K562 (cell line): Measurements from ENCODE around the gene ENTREP3. TPM values are rescaled to one million over a fixed set of nuclear protein-coding genes. Genes with fewer than 3 reads are reported as not detected.

Experiments used
- ATF7 ChIP-seq: fragments of 450-650 bp; IDR thresholded peaks from 2 replicates; pipeline ENCODE4 v1.7.1; 2014; ENCODE audit warnings: mild to moderate bottlenecking, moderate library complexity
- DDX20 ChIP-seq: fragments of 450-650 bp; IDR thresholded peaks from 2 replicates; pipeline ENCODE4 v1.6.1; 2016; ENCODE audit warnings: missing genetic modification characterization, low read depth, mild to moderate bottlenecking, missing compliant biosample characterization, moderate library complexity
- DEAF1 ChIP-seq: fragments of 450-650 bp; formaldehyde crosslinking; IDR thresholded peaks from 2 replicates; pipeline ENCODE4 v1.4.0; 2020; ENCODE audit warnings: mild to moderate bottlenecking, moderate library complexity
- HDAC6 ChIP-seq: IDR thresholded peaks from 2 replicates; pipeline ENCODE4 v1.6.1; 2012; ENCODE audit warnings: low read depth, mild to moderate bottlenecking, control low read depth, inconsistent platforms, low read length, moderate library complexity
- HIVEP1 ChIP-seq: fragments of 250-450 bp; sonication (Bioruptor Pico); IDR thresholded peaks from 2 replicates; pipeline ENCODE4 v1.4.0; 2020; ENCODE audit warnings: mild to moderate bottlenecking
- HNRNPUL1 ChIP-seq: fragments of 200-400 bp; formaldehyde crosslinking; IDR thresholded peaks from 2 replicates; pipeline ENCODE4 v1.6.1; 2017; ENCODE audit warnings: low read length
- ID3 ChIP-seq, 2 experiments: fragments of 250-450 bp in 1 of 2; fragments of 450-650 bp in 1 of 2; sonication (Bioruptor Pico) in 1 of 2; IDR thresholded peaks; 2 replicates each; pipeline versions ENCODE4 v1.6.1 to v1.8.0; 2016 to 2021; ENCODE audit warnings: mild to moderate bottlenecking in 2 of 2, moderate library complexity in 2 of 2, missing compliant biosample characterization in 1 of 2, missing genetic modification characterization in 1 of 2
- IFI16 ChIP-seq: fragments of 250-450 bp; sonication (Bioruptor Pico); IDR thresholded peaks from 2 replicates; pipeline ENCODE4 v2.1.2; 2022; ENCODE audit warnings: mild to moderate bottlenecking, inconsistent platforms
- IRF1 ChIP-seq: sonication (generic); formaldehyde crosslinking; IDR thresholded peaks from 2 replicates; pipeline ENCODE4 v1.8.0; 2022; ENCODE audit warnings: missing genetic modification reagents, mild to moderate bottlenecking, borderline replicate concordance
- NR2C2 ChIP-seq, 2 experiments: fragments of 200-800 bp in 1 of 2; sonication (Bioruptor generic) in 1 of 2; sonication (generic) in 1 of 2; formaldehyde crosslinking in 1 of 2; IDR thresholded peaks; 2 replicates each; pipeline versions ENCODE4 v1.6.1 to v1.8.0; 2016 to 2022; ENCODE audit warnings: mild to moderate bottlenecking in 1 of 2, missing compliant biosample characterization in 1 of 2, missing genetic modification characterization in 1 of 2, missing genetic modification reagents in 1 of 2
- PYGO2 ChIP-seq: fragments of 450-650 bp; IDR thresholded peaks from 2 replicates; pipeline ENCODE4 v1.6.1; 2016; ENCODE audit warnings: mild to moderate bottlenecking, missing genetic modification characterization, moderate library complexity, missing compliant biosample characterization
- SETDB1 ChIP-seq: IDR thresholded peaks from one replicate; pipeline ENCODE4 v1.6.1; 2012; ENCODE audit warnings: low read length, control low read depth, inconsistent platforms
- SOX6 ChIP-seq: fragments of 450-650 bp; IDR thresholded peaks from 2 replicates; pipeline ENCODE4 v1.6.1; 2014; ENCODE audit warnings: mild to moderate bottlenecking
- TAF1 ChIP-seq: IDR thresholded peaks from 2 replicates; pipeline ENCODE4 v1.6.1; 2011; ENCODE audit warnings: mild to moderate bottlenecking, low read length, moderate library complexity; ENCODE audit not compliant: insufficient read depth, control insufficient read depth, severe bottlenecking; ENCODE audit errors: extremely low read depth
- ZBTB49 ChIP-seq: sonication (generic); formaldehyde crosslinking; IDR thresholded peaks from 2 replicates; pipeline ENCODE4 v1.8.0; 2022; ENCODE audit warnings: missing genetic modification reagents, mild to moderate bottlenecking, borderline replicate concordance
- ZNF311 ChIP-seq: fragments of 250-450 bp; sonication (Bioruptor Pico); IDR thresholded peaks from 2 replicates; pipeline ENCODE4 v1.4.0; 2020; ENCODE audit warnings: mild to moderate bottlenecking, moderate library complexity
- ZNF408 ChIP-seq: fragments of 250-450 bp; sonication (Bioruptor Pico); IDR thresholded peaks from 2 replicates; pipeline ENCODE4 v1.4.0; 2020; ENCODE audit warnings: low read depth, mild to moderate bottlenecking, moderate library complexity
- ZNF589 ChIP-seq: fragments of 200-800 bp; sonication (Bioruptor generic); IDR thresholded peaks from 2 replicates; pipeline ENCODE4 v1.6.1; 2016; ENCODE audit warnings: low read depth, missing genetic modification characterization, missing compliant biosample characterization
- polyA plus RNA-seq, 8 experiments: library from polyadenylated mRNA; depleted of rRNA in 4 of 8; stranded (reverse) in 5 of 8; unstranded in 3 of 8; fragments of >200 nt; fragmentation: Nextera tagmentation in 2 of 8; fragmentation: Illumina TruSeq in 1 of 8; extraction: Ambion mirVana in 2 of 8; extraction: Trizol in 1 of 8; gene quantifications; 2 replicates each; pipeline versions ENCODE4 v1.2.1 to v1.2.3, GENCODE V29; 2011 to 2014; ENCODE audit warnings: inconsistent platforms in 1 of 8, missing spikeins in 1 of 8
- total RNA-seq, 7 experiments: library from RNA; depleted of rRNA in 6 of 7; stranded (reverse); fragments of >200 nt in 6 of 7; fragmentation: Illumina TruSeq in 2 of 7; extraction: Trizol in 2 of 7; gene quantifications; 2 replicates each; pipeline versions ENCODE4 v1.2.1 to v1.2.3, GENCODE V29; 2011 to 2021; ENCODE audit warnings: low replicate concordance in 1 of 7

The ENTREP3 gene
- total and polyA plus RNA-seq, 9 of the 15 experiments (the other 6 are each of a cell fraction or from before 2014, with no cell fraction given): 1.9 to 41.8 (median 5.9) TPM

GRCh38 chr1:155261852-155262673 lies 6.8 kb upstream of the ENTREP3 start, which contains the start of gene SCAMP3 (continued):
- TF ChIP-seq IRF1 (CRISPR knock-in tag) (no peak), ZNF408 (no peak), ZBTB49 (CRISPR knock-in tag) (no peak), NR2C2 (CRISPR knock-in tag; IDR thresholded peaks at IDR 0.05) (peak; percentile 63; the same call in 1 of the 2 replicates), NR2C2 (tag; IDR thresholded peaks at IDR 0.05) (peak; percentile 82), PYGO2 (tag) (no peak), ZNF589 (CRISPR knock-in tag) (peak; percentile 18; the same call in 1 of the 2 replicates), DEAF1 (CRISPR knock-in tag) (peak; percentile 75), SETDB1 (no peak), HIVEP1 (CRISPR knock-in tag) (no peak), TAF1 (peak; percentile 22), ATF7 (peak; percentile 74), ZNF311 (CRISPR knock-in tag) (no peak), DDX20 (tag) (no peak), SOX6 (peak; percentile 26; the same call in 1 of the 2 replicates), HDAC6 (peak; percentile 20; the same call in 1 of the 2 replicates), ID3 (CRISPR knock-in tag; IDR thresholded peaks at IDR 0.05) (no peak), ID3 (tag; IDR thresholded peaks at IDR 0.05) (peak; percentile 66; the same call in 1 of the 2 replicates), HNRNPUL1 (no peak), IFI16 (no peak)
